22Rv1 (cell line): Measurements from ENCODE around the gene TAF5L.

Experiments
- ZFX ChIP-seq: fragments of 450-650 bp; IDR thresholded peaks from 2 replicates; pipeline ENCODE4 v1.6.1; 2017; ENCODE audit warnings: antibody characterized with exemption, borderline replicate concordance
- TF ChIP-seq, protein P1 (sequence below): fragments of 450-650 bp; IDR thresholded peaks from 2 replicates; pipeline ENCODE4 v1.5.1; 2017; ENCODE audit warnings: mild to moderate bottlenecking

DNA sequence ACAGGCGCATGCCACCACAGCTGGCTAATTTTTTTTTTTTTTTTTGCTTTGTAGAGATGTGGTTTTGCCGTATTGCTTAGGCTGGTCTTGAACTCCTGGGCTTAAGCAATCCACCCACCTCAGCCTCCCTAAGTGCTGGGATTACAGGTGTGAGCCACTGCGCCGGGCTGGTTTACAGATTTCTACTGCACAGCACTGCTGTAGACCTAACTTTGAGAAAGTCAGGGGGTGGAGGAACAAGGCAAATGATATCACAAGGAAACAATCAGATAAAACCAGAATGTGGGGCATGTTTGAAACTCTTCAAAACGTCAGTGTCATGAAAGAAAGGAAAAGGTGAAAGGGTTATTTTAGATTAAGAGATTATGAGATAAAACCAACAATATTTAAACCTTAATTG is 45.4 kb upstream of the TAF5L start:
- TF ChIP-seq, protein P1, sequence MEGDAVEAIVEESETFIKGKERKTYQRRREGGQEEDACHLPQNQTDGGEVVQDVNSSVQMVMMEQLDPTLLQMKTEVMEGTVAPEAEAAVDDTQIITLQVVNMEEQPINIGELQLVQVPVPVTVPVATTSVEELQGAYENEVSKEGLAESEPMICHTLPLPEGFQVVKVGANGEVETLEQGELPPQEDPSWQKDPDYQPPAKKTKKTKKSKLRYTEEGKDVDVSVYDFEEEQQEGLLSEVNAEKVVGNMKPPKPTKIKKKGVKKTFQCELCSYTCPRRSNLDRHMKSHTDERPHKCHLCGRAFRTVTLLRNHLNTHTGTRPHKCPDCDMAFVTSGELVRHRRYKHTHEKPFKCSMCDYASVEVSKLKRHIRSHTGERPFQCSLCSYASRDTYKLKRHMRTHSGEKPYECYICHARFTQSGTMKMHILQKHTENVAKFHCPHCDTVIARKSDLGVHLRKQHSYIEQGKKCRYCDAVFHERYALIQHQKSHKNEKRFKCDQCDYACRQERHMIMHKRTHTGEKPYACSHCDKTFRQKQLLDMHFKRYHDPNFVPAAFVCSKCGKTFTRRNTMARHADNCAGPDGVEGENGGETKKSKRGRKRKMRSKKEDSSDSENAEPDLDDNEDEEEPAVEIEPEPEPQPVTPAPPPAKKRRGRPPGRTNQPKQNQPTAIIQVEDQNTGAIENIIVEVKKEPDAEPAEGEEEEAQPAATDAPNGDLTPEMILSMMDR = no peak
- TF ChIP-seq ZFX = no peak
